ENCODE data around the gene HDAC1.
"Not testable (repeated sequence)": the region's sequence is repeated elsewhere in the genome, so short reads cannot be mapped to it uniquely, and the experiment has no call there.

Gene HDAC1

DNA sequence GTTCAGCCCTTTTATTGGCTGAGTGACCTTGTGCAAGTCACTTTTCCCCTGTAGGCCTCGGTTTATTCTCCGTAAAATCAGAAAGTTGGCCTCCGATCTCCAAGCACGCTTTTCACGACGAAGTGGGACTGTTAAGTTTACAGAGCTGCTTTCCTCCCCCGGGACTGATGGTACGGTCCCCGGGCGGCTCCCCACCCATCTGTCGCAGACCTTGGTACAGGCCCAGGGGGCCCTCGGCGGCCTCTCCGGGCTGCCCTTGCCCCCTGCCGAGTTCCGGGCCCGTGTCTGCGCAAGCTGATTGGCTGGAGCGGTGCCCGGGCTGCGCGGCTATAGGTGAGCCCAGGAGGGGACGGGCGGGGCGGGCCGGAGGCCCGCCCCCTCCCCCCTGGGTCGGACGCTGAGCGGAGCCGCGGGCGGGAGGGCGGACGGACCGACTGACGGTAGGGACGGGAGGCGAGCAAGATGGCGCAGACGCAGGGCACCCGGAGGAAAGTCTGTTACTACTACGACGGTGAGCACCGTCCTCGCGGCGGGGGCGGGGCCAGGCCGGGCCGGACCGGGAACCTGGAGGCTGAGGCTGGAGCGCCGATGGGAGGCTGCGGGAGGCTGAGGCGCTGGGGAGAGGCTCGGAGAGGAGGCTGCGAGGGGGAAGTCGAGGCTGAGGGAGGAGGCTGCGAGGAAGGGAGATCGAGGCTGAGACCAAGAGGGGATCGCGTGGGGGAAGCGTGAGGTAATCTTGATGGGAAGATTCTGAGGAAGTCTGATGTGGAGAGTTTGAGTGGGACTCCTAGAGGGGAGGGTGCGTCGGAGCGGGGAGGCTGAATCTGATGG, at the start of gene HDAC1:
Gene HDAC1, plus strand, starts transcription at position 376 of the 831 bp plus-strand sequence. Its CDS starts 87 bp downstream, at position 463.
- peak; percentile 98 to 99 for DNase-seq (ENCODE audit: low read depth in 2 of 2)

DNA sequence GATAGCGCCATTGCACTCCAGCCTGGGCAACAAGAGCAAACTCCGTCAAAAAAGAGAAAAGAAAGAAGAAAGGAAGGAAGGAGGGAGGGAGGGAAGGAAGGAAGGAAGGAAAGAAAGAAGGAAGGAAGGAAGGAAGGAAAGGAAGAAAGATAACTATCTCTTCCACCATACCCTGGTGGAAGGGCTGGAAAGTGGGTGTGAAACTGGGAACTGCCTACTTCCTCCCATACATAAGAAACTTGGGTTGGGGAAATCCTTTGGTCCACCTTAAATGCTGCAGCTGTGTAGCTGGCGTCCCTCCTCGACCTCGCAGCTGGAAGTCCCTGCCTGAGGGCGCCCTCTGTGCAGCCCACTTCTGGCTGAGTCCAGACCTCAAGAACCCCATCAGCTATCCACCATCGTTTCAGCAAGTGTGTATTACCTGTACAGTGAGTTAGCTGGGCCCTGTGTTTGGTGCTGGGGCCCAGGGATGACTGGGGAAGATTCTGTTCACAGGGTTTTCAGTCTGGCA, 49.5 kb upstream of the HDAC1 start:
- DNase-seq (ENCODE audit: low read depth in 2 of 2): no peak

DNA sequence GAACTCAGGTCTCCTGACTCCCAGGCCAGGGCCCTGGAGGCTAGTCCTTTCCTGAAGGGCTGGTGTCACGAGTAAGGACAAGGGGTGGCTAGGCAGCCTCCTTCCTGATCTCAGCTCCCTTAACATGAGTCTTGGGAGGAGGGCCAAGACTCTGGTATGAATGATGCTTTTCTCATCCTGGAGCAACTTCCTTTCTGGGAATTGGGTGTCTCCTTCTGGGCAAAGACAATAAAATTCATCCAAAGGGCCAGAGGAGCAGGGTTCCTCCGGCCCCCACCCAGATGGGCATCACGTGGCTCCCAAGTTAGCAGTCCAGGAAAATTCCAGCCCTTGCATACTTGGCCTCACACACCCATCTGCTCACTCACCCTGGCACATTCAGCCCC, 45.0 kb upstream of the HDAC1 start, which contains the start of gene FAM167B:
Gene FAM167B, plus strand, starts transcription at position 335 of the 386 bp plus-strand sequence. CDS start 200 bp downstream, outside the sequence.
- no peak for DNase-seq (ENCODE audit: low read depth in 2 of 2)

DNA sequence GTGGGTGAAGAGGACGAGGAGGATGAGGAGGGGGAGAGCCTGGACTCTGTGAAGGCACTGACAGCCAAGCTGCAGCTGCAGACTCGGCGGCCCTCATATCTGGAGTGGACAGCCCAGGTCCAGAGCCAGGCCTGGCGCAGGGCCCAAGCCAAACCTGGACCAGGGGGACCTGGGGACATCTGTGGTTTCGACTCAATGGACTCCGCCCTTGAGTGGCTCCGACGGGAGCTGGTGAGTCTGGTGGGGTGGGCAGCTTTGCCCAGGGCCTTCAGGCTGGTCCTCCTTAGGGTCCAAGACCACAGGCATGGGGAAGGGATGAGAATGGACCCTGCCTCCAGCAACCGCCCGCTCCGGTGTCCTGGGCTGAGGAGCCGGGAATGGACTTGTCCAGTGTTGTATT, 44.4 kb upstream of the HDAC1 start:
- no peak for DNase-seq (ENCODE audit: low read depth in 2 of 2)

DNA sequence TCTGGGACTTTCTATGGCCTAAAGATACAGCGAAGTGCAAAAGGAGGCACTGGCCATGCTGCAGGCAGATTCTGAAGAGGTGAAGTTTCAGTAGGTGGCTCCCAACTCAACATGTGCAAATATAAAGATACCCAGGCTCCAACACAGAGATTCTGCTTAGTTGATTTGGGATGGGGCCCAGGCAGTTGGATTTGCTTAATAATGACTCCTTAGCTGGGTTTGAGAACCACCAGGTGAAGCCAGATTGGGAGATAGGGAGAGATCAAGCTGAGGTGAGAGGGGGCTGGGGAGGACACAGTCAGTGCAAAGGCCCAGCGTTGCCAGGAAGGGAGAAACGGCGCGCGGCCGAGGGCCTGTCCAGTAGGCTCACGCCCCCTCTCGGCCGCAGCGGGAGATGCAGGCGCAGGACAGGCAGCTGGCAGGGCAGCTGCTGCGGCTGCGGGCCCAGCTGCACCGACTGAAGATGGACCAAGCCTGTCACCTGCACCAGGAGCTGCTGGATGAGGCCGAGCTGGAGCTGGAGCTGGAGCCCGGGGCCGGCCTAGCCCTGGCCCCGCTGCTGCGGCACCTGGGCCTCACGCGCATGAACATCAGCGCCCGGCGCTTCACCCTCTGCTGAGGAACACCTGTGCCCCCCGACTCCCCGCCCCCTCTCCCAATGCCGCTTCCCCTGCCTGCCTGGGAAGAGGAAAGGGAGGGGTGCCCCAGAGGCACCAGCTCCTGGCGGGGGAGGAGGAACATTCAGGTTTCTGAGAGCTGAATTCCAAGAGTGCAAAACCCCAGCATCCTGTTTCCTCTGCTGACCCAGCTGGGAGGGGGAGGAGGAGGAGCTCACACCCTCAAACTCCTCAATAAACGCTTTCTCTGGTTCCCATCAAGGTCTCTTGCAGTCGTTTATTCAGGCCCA, 43.6 kb upstream of the HDAC1 start:
- DNase-seq (ENCODE audit: low read depth in 2 of 2): peak; percentile 76

DNA sequence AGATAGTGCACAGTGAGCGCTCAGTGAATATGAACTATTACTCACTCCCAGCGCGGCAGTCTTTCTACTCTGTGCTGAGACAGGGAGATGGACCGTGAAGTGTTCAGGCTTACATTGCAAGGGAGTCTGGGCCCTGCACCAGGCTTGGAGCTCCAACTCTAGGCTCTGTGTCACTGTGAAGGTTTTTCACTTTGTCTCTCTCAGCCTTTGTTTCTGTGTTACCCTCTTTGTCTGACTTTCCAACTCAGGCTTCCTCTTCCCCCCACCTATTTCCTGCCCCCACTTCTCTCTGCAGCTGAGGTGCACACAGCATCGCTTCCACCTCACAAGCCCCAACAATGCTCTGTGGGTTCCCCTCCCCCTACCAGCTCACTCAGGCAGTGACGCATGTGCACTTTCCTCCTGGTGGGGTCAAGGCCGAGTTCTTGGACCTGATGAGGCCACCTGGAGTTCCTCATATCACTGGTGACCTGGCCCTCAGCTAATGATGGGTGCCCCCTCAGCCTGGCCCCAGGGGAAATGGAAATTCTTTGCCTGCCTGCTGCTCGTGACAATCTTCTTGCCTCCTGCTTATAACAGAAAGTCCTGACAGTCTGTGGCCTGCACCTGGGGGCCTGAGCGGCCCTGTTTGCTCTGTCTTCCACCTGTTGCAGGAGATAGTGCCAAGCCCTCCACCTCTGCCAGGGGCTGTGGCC, 41.9 kb upstream of the HDAC1 start:
- peak; percentile 75 to 76 for DNase-seq (ENCODE audit: low read depth in 2 of 2)

DNA sequence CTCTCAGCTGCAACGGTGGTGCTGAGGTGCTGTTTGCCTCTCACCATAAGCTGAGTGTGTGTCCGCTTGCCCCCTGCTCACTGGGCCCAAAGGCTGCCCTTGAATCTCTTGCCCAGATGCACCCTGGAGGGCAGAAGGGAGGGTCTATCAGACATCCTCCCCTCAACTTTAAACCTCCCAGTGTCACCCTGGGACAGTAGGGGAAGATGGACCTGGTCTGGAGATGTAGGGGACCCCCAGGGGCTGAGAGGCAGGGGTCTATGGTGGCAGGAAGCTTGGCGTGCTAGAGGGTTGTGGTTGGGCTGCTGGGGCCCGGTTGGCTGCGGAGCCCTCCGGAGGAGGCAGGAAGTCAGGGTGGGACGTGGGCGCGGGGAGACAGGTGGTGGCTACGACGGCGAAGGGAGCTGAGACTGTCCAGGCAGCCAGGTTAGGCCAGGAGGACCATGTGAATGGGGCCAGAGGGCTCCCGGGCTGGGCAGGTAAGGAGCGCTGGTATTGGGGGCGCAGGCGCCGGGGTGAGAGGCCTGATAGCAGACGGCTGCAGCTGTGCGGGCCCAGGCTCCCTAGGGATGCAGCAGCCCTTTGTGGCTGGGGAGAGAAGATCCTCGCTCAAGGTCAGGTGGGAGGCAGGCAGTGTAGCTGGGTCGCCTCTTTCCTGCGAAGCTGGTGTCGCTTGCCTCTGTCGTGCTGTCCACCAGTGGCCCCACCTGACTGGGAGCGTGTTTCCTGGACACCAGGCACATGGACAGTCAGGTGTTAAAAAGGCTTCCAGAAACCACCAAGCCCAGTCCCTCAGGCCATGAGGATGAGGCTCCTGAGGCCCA, 40.8 kb upstream of the HDAC1 start, which contains the start of gene LCK:
Gene LCK, plus strand, starts transcription at position 373 of the 824 bp plus-strand sequence. CDS start 23,065 bp downstream, outside the sequence.
- peak in 1 of 2 donors; percentile 71 for DNase-seq (ENCODE audit: low read depth in 2 of 2)

DNA sequence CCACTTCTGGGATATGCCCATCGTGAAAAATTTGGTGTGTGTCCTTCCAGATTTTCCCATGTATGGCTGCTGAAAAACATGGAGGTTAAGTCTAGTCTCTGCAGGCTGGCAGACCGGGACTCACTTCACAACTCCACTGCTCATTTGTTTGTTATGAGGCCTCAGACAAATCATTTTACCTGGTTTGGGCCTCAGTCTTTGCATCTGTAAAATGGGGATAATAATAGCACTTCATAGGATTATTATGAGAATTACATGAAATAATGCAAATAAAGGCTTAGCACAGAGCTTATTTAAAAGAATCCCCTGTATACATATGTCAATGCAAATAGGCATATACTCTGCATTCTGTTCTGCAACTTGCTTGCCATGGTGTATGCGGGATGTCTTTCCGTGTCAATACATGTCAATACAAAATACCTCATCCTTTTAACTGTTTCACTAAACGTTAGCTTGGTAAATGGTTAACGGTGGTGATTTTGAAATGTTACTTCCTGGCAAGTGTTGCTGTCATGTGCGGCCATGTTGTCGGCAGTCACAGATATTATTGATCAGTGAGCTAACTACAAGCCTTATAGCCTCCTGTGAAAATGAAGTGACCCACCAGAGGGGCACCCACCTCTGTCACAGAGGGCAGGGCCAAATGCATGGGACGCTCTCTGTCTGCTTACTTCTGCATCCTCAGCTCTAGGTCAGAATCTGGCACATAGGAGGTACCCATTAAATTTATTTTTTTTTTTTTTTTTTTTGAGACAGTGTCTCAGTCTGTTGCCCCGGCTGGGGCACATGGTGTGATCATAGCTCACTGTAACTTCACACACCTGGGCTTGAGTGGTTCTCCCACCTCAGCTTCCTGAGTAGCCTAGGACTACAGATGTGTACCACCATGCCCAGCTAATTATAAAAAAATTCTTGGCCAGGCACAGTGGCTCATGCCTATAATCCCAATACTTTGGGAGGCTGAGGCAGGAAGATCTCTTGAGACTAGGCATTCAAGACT, 36.5 kb upstream of the HDAC1 start:
- no peak for DNase-seq (ENCODE audit: low read depth in 2 of 2)

DNA sequence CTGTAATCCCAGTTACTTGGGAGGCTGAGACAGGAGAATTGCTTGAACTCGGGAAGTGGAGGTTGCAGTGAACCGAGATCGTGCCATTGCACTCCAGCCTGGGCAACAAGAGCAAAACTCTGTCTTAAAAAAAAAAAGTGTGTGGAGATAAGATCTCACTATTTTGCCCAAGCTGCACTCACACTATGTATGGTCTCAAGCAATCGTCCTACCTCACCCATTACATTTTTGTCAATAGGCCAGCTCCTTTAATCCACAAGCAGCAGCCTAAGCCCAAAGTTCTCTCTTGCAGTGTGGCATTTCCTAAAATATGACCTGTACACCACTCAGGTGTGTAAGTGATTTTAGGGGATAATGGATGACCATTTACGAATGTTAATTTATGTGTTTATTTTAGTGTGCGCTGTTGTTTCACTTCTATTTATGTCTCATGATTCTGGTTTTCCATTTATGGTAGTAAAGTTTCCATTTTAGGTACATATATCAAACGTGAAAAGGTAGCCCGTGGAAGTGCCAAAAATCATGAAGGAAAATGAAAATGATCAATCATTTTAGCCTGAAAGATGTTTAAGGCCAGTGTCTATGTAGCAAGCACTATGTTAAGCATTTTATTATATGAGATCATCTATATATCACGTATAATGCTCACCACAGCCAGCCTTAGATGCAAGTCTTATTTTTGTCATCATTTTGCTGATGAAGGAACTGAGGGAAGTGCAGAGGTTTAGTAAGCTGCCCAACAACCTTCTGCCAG, 35.2 kb upstream of the HDAC1 start:
- DNase-seq (ENCODE audit: low read depth in 2 of 2): no peak

DNA sequence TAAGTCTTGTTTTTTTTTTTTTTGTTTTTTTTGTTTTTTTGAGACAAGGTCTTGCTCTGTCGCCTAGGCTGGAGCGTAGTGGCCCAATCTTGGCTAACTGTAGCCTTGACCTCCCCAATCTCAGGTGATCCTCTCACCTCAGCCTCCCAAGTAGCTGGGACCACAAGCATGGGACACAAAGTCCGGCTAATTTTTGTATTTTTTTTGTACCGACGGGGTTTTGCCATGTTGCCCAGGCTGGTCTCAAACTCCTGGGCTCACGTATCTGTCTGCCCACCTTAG, 34.7 kb upstream of the HDAC1 start:
- no peak for DNase-seq (ENCODE audit: low read depth in 2 of 2)

DNA sequence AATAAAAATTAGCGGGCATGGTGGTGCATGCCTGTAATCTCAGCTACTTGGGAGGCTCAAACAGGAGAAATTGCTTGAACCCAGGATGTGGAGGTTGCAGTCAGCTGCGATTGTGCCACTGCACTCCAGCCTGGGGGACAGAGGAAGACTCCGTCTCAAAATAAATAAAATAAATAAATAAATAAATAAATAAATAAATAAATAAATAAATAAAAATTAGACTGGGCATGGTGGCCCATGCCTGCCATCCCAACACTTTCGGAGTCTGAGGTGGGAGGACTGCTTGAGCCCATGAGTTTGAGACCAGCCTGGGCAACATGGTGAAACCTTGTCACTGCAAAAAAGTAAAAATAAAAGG, 28.7 kb upstream of the HDAC1 start:
- DNase-seq (ENCODE audit: low read depth in 2 of 2): not testable (repeated sequence)

DNA sequence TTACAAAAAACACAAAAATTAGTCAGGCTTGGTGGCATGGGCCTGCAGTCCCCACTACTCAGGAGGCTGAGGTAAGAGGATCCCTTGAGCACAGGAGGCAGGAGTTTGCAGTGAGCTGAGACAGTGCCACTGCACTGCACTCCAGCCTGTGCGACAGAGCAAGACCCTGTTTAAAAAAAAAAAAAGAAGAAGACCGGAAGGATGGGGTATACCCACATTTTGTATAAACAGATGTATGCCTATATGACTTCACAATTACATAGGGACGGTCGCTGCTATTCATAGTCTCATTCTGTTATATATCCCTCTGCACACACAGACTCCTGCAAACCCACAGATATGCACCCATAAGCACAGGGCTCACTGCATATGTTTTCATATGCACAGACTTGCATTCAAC, 28.1 kb upstream of the HDAC1 start:
- no peak for DNase-seq (ENCODE audit: low read depth in 2 of 2)

DNA sequence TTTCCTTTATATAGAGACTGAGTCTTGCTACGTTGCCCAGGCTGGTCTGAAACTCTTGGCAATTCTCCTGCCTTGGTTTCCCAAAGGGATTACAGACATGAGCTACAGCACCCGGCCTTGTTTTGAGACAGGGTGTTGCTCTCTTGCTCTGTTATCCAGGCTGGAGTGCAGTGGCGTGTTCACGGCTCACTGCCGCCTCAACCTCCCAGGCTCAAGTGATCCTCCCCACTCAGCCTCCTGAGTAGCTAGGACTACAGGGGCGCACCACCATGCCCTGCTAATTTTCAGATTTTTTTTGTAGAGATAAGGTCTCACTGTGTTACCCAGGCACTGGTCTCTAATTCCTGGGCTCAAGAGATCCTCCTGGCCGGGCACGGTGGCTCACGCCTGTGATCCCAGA, 26.0 kb upstream of the HDAC1 start:
- no peak for DNase-seq (ENCODE audit: low read depth in 2 of 2)

DNA sequence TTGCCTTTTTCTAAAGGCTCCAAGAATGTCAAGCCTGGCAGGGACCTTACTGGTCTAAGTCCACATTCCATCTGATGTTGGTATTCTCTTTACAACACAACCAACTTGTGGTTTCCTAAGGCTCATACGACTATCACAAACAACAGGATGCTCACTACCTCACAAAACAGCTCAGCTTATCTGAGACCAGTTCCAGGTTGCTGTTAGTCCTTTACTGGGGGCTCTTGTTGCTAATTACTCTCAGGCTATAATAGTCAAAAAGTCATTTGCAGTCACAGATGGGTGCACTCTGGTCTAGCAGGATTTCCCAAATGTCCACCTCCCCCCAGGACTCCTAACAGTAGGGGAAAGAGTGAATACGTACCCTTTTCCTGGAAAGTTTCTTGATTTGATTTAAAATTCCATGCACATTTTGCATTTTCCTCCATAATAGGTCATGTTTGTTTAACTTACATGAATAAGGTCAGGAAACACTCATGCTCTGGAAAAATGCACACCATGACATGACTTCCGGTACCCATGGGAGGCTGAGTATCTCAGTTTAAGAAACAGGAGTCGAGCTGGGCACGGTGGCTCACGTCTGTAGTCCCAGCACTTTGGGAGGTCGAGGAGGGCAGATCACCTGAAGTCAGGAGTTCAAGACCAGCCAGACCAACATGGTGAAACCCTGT, 24.8 kb upstream of the HDAC1 start:
- no peak for DNase-seq (ENCODE audit: low read depth in 2 of 2)

DNA sequence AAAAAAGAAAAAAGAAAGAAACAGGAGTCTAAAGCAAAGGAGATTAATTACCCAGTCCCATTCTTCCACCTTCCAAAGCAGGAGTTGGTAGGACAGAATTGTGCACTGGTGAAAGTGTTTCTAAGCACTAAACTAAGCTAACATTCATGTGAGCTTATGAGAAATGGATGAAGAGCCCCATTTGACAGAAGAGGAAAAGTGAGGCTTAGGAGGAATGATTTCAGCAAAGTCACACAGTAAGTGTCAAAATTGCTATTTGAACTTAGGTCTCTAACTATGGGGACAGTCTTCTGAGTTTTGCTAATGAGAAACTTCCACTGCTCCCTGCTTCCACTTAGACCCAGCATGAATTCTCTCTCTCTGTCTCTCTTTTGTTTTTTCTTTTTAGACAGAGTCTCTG, 22.1 kb upstream of the HDAC1 start:
- no peak for DNase-seq (ENCODE audit: low read depth in 2 of 2)

DNA sequence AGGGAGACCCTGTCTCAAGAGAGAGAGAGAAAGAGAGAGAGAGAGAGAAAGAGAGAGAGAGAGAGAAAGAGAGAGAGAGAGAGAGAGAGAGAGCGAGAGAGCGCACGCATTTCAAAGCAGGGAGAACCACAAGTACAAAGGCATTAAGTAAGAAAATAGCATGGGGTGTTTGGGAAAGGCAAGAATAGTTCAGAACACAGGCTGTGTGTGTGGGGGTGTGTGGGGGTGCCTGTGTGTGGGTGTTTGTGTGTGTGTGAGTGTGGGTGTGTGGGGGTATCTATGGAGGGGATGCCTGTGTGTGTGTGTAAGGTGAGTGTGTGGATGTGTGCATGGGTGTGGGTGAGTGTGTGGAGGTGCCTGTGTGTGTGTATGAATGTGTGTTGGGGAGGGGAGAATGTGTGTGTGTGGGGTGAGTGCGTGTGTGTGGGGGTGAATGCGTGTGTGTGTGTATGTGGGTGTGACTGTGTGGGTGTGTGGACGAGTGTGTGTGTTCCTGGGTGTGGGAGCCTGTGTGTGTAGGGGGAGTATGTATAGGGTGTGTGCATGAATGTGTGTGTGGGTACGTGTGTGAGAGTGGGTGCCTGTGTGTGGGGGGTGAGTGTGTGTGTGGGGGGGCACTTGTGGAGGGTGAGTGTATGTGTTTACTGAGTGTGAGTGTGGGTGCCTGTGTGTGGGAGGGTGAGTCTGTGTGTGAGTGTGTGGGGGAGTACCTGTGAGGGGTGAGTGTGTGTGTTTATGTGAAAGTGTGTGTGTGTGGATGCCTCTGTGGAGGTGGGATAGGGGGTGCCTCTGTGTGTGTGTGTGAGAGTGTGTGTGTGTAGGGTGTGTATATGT, 19.1 kb upstream of the HDAC1 start:
- no peak for DNase-seq (ENCODE audit: low read depth in 2 of 2)

DNA sequence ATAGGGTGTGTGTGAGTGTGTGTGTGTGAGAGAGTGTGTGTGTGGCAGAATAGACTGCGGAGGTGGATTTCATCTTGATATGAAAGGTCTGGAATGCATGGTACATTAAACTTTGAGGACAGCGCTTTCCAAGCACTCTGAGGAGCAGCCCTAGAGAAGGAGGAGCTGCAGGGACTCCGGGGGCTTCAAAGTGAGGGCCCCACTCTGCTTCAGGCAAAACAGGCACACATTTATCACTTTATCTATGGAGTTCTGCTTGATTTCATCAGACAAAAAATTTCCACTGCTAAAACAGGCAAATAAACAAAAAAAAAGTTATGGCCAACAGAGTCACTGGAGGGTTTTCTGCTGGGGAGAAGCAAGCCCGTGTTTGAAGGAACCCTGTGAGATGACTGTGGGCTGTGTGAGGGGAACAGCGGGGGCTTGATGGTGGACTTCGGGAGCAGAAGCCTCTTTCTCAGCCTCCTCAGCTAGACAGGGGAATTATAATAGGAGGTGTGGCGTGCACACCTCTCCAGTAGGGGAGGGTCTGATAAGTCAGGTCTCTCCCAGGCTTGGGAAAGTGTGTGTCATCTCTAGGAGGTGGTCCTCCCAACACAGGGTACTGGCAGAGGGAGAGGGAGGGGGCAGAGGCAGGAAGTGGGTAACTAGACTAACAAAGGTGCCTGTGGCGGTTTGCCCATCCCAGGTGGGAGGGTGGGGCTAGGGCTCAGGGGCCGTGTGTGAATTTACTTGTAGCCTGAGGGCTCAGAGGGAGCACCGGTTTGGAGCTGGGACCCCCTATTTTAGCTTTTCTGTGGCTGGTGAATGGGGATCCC, 18.3 kb upstream of the HDAC1 start:
- peak; percentile 75 to 77 for DNase-seq (ENCODE audit: low read depth in 2 of 2)
